GM12865 (cell line): Measurements from ENCODE around the gene RASGEF1C.

ENCODE experiments used
- DNase-seq: peaks from one replicate; pipeline ENCODE4 v3.0.0; 2010; ENCODE audit warnings: low read depth
- H3K4me3 ChIP-seq: 2 replicates; pipeline ENCODE4 v1.5.1; 2011; ENCODE audit warnings: mild to moderate bottlenecking, low read depth, low read length, control low read depth
- TF ChIP-seq, protein P1 (sequence below): IDR thresholded peaks from 2 replicates; pipeline ENCODE4 v1.5.1; 2011; ENCODE audit warnings: low read length, control low read depth, low read depth, inconsistent platforms; ENCODE audit not compliant: insufficient read depth; ENCODE audit errors: missing control alignments

The RASGEF1C gene

DNA sequence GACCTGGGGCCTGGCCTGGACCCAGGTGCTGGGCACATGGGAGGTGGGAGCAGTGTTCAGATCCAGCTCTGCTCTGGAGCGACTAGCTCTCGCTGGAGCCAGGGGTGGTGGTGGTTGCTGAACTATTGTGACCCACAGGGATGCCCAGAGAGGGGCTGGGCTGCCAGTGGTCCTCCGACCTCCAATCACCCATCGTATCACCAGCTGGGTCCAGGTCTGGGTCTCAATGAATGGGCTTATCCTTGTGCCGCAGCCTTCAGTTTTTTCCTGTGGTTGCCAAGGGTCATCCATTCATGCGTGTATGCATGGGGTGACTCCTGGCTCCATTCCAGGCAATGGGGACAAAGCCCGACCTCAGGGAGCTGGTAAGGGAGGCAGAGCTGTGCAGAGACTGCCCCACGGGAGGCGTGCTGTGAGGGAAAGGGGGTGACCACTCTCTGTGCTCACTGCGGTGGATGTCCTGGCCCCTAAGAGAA is 68.9 kb downstream of the RASGEF1C start:
- no peak for DNase-seq
- H3K4me3 ChIP-seq = no peak overlapping the region
- TF ChIP-seq, protein P1, sequence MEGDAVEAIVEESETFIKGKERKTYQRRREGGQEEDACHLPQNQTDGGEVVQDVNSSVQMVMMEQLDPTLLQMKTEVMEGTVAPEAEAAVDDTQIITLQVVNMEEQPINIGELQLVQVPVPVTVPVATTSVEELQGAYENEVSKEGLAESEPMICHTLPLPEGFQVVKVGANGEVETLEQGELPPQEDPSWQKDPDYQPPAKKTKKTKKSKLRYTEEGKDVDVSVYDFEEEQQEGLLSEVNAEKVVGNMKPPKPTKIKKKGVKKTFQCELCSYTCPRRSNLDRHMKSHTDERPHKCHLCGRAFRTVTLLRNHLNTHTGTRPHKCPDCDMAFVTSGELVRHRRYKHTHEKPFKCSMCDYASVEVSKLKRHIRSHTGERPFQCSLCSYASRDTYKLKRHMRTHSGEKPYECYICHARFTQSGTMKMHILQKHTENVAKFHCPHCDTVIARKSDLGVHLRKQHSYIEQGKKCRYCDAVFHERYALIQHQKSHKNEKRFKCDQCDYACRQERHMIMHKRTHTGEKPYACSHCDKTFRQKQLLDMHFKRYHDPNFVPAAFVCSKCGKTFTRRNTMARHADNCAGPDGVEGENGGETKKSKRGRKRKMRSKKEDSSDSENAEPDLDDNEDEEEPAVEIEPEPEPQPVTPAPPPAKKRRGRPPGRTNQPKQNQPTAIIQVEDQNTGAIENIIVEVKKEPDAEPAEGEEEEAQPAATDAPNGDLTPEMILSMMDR = no peak

DNA sequence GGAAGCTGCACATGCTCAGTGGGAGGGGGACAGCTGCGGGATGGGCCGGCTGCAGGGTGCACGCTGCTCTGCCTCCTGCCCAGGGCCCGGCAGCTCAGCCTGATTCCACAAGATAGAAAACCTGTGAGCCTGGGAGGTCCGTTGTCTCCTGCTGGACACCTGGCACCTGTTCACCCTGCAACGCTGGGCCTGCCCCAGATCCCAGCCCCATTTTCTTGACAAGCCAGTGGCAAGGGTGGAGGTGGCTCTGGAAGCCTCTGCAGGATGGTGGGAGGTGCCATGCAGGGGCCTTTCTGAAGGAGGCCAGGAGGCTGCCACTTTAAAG is 69.3 kb downstream of the RASGEF1C start:
- TF ChIP-seq, protein P1 = no peak
- DNase-seq = no peak
- no peak overlapping the region for H3K4me3 ChIP-seq

DNA sequence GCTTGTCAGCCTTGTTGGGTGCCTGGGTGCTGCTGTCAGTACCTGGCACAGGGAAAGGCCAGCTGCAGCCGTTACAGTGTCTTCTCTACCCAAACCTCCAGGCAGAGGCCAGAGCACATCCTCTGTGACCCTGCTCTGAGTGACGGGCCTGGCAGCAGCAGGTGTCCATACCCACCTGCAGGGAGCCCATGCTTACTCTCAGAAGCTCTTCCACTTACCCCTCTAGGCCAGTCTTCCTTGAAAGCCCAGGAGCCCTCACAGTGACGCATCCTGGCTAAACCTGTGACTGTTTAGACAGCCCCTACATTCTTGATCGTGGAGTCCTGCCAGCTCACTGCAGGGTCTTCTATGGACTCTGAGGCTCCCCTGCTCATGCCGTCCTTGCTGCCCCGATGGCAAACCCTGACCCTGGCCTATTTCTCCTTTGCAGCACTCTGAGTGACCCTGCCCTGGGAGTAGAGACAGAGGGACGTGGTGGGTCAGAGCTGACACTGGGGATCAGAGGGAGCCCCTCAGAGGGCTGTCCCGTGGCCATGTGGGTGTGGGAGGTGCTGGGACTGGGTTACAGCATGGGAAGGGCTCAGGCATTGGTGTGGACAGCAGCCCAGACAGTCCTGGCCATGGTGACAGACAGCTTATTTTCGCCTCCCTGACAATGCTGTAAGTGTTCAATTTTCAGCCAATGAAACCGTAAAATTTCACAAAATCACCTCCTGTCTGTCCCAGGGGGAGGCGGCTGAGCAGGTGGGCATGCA is 69.9 kb downstream of the RASGEF1C start:
- TF ChIP-seq, protein P1 = no peak
- no peak for DNase-seq
- no peak overlapping the region for H3K4me3 ChIP-seq

DNA sequence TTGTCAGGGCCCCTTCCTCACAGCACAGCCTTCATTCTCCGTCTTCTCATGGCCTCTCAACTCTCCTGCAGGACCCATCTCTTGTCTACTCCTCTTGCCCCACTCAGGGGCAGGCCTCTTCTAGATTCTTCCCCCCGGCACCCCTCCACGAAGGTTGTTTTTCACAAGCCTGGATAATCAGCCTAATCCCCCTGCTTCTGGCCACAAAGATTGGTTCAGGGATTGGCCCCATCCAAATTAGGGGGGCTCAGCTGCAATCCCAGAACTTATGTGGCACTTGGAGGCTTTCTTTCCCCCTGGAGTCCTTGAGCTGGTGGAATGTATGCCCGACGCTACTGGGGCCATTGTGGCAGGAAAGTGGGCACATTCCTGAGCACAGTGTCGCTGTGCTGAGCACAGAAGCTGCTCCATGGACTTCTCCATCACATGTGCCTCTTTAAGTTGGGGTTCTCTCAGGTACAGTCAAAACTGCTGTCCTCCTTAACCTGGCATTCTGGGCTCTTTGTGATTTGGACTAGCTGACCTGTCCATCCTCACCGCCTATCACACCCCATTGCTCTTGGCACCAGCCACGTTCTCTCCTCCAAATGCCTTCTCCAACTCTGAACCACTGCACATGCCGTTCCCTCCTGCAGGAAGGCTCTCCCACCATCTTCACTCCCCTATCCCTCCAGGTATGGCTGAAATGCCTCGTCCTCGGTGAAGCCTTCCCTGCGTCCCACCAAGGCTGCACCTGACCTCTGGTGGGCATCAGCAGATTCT is 70.6 kb downstream of the RASGEF1C start:
- no peak for DNase-seq
- TF ChIP-seq, protein P1 = no peak
- H3K4me3 ChIP-seq = no peak overlapping the region

DNA sequence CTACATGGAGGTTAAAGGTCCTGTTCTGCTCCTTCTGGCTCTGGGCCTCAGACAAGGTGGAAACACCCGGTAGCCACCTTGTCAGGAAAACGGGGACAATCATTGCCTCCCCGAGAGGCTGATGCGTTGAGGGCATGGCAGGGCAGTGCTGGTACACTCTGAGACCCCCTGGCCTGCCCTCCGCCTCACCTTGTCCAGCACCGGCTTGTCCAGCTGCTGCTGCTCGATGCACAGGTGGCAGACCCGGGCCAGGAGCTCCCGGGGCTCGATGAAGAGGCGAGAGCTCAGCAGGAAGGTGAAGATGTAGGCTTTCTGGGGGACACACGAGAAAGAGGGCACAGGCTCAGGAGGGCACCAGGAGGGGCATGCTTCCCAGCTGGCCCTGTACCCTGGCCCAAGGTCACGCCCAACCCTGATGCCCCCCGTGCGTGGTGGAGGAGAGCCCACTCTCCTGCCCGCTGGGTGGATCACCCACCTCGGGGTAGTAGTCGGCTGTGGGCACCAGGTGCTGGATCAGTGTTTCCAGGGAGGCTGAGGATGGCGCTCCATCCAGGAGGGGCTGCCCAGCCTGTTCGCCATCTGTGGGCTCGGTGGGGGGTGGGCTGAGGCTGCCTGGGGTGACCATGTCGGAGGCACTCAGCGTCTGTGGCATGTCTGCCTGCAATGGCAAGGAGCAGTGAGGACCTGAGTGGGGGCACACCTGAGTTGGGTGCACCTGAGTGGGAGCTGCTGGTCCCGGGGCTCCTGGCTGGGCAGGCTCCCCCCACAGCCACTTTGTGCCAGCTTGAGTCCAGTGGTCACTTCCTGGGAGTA is 71.4 kb downstream of the RASGEF1C start:
- no peak overlapping the region for H3K4me3 ChIP-seq
- no peak for DNase-seq
- TF ChIP-seq, protein P1 = no peak

GRCh38 chr5:180136630-180137381 is 72.2 kb downstream of the RASGEF1C start:
- TF ChIP-seq, protein P1 = no peak
- DNase-seq = no peak
- no peak overlapping the region for H3K4me3 ChIP-seq
